Heart left ventricle (tissue), 16 donors: ENCODE measurements around the gene NLK. TPM values are rescaled to one million over a fixed set of nuclear protein-coding genes. Genes with fewer than 3 reads are reported as not detected.

Experiments
- ATAC-seq, 4 donors: fragments of 200-7000 bp; cut with Tn5 transposase; one replicate each; pipeline ENCODE4 v1.9.1; 2020 to 2022; ENCODE audit warnings: moderate library complexity in 4 of 4, mild to moderate bottlenecking in 3 of 4, moderate number of reproducible peaks in 1 of 4
- DNase-seq, 5 donors: peaks; one replicate each; pipeline ENCODE4 v3.0.0-alpha.2; 2020
- H3K27ac ChIP-seq, 12 donors: fragments of 200-600 bp; sonication (generic) in 4 of 12; one replicate each; pipeline versions ENCODE4 v1.5.0 to v1.8.0; 2016 to 2022; ENCODE audit warnings: mild to moderate bottlenecking in 2 of 12
- H3K27me3 ChIP-seq, 9 donors: fragments of 200-600 bp; sonication (generic) in 2 of 9; one replicate each; pipeline versions ENCODE4 v1.5.1 to v1.8.0; 2016 to 2022; ENCODE audit warnings: mild to moderate bottlenecking in 3 of 9
- H3K36me3 ChIP-seq, 9 donors: fragments of 200-600 bp; sonication (generic) in 2 of 9; one replicate each; pipeline versions ENCODE4 v1.5.0 to v1.8.0; 2018 to 2022; ENCODE audit warnings: mild to moderate bottlenecking in 2 of 9
- H3K4me1 ChIP-seq, 12 donors: fragments of 200-600 bp; sonication (generic) in 4 of 12; one replicate each; pipeline versions ENCODE4 v1.5.0 to v1.8.0; 2016 to 2022; ENCODE audit warnings: mild to moderate bottlenecking in 3 of 12
- H3K4me3 ChIP-seq, 12 donors: fragments of 200-600 bp; sonication (generic) in 4 of 12; one replicate each; pipeline versions ENCODE4 v1.5.0 to v1.8.0; 2017 to 2022; ENCODE audit warnings: mild to moderate bottlenecking in 9 of 12, moderate library complexity in 4 of 12
- H3K9me3 ChIP-seq, 12 donors: fragments of 200-600 bp; sonication (generic) in 4 of 12; one replicate each; pipeline versions ENCODE4 v1.5.0 to v1.8.0; 2016 to 2022; ENCODE audit warnings: mild to moderate bottlenecking in 1 of 12
- CTCF ChIP-seq, 12 donors: fragments of 200-600 bp; sonication (generic) in 4 of 12; IDR thresholded peaks; one replicate each; pipeline versions ENCODE4 v1.5.0 to v1.8.0; 2018 to 2022; ENCODE audit warnings: antibody characterized with exemption in 12 of 12, mild to moderate bottlenecking in 5 of 12
- POLR2A ChIP-seq, 2 donors: fragments of 450-650 bp; IDR thresholded peaks; one replicate each; pipeline ENCODE4 v1.6.1; 2017; ENCODE audit warnings: antibody characterized with exemption in 2 of 2, mild to moderate bottlenecking in 2 of 2, moderate library complexity in 2 of 2
- WGBS, 4 donors: extraction: QIAGEN DNeasy Blood & Tissue Kit in 2 of 4; methylation state at CpG; one replicate each; pipeline versions ENCODE4 v1.1.5 to v1.1.7; 2013 to 2018; 5-methylcytosine and 5-hydroxymethylcytosine counted together
- intact Hi-C, 10 donors: fragments of 100-400 bp; cut with DNase I; formaldehyde crosslinking; loops; one replicate each; pipeline versions ENCODE4 v1.11.1 to v1.14.2; 2022
- polyA plus RNA-seq, 2 donors: library from polyadenylated mRNA; stranded (reverse); fragments of 200-250 nt; gene quantifications; one replicate each; pipeline ENCODE4 v1.2.3, GENCODE V29; 2013
- total RNA-seq, 9 donors: library from RNA; depleted of rRNA in 2 of 9; stranded (reverse); fragments of >200 nt in 2 of 9; fragmentation: NEBNext Ultra II Directional in 3 of 9; extraction: Animal tissue kit (Norgen Biotek cat#: 25700) in 3 of 9; gene quantifications; one replicate each; pipeline versions ENCODE4 v1.1.0 to v1.2.4, GENCODE V29; 2016 to 2023
- donor health status: ischemic (EF 13 %, LVEDD 7.1; RV severe dilation, severe dysfunction).
- donor health status: healthy with polysubstance abuse.
- donor health status: DM: no; HTN: yes; CAD: no.
- donor health status: DM: no; HTN: no; CAD: no.
- donor health status: ischemic (EF 25% LVEDD 6.9; RV normal size, moderate dysfunction).
- donor health status: ischemic (EF 25% LVEDD 5.7; RV mildly dilated, moderate dysfunction).
- donor health status: healthy.
- donor health status: DM: yes; HTN: yes; CAD: no.
- donor health status: ischemic (EF 35%, LVEDD 5.7; RV mildly dilated, moderate dysfunction).
- donor health status: nonischemic (EF 11% LVEDD 7.7; RV severe dilation, severe dysfunction).
- donor health status: DM: yes; HTN: yes; CAD: no.
- donor health status: PGD.
- donor health status: ischemic (EF 29% LVEDD 5.4; RV normal size, mild dysfunction).
- donor health status: nonischemic (EF 23%, LVEDD 6.1; RV moderate dilation, normal function).

Gene NLK
- total and polyA plus RNA-seq, 11 donors: 8.1 to 29.1 (median 20.0) TPM

GRCh38 chr17:28125526-28126378, 83.3 kb downstream of the NLK start:
- Histone ChIP-seq H3K4me1 (peaks cover 0 to 7% (median 0%) of the 10 kb centered on the region in 12 donors), H3K27ac (no peak overlapping the region), H3K4me3 (no peak overlapping the region), H3K9me3 (no peaks in the 10 kb centered on the region), H3K36me3 (peaks cover 0 to 36% (median 32%) of the 10 kb centered on the region in 9 donors), H3K27me3 (no peaks in the 10 kb centered on the region)
- DNase-seq (no peak), ATAC-seq (no peak)
- intact Hi-C loops: no loop called here
- TF ChIP-seq POLR2A (IDR thresholded peaks at IDR 0.05) (no peak), CTCF (IDR thresholded peaks at IDR 0.05) (no peak)
- WGBS, 4 donors: 83 to 87% (median 84%) methylated on average over 4 of the region's 4 CpGs

GRCh38 chr17:28127196-28127595, 84.7 kb downstream of the NLK start:
- H3K4me1 ChIP-seq: peaks cover 0 to 7% (median 0%) of the 10 kb centered on the region in 12 donors
- H3K9me3 ChIP-seq: no peaks in the 10 kb centered on the region
- 95 to 100% (median 99%) methylated on average over 1 of the region's 1 CpG for WGBS, 4 donors
- TF ChIP-seq POLR2A (IDR thresholded peaks at IDR 0.05) (no peak), CTCF (IDR thresholded peaks at IDR 0.05) (no peak)
- ATAC-seq (no peak), DNase-seq (no peak)
- intact Hi-C loops: no loop called here
- no peak overlapping the region for H3K4me3 ChIP-seq
- H3K27ac ChIP-seq: no peak overlapping the region
- H3K27me3 ChIP-seq: no peaks in the 10 kb centered on the region
- H3K36me3 ChIP-seq: peaks cover 0 to 36% (median 32%) of the 10 kb centered on the region in 9 donors

- Histone ChIP-seq H3K36me3 (peaks cover 0 to 37% (median 30%) of the 10 kb centered on the region in 9 donors), H3K4me1 (peaks cover 0 to 7% (median 0%) of the 10 kb centered on the region in 12 donors), H3K27ac (no peak overlapping the region), H3K4me3 (no peak overlapping the region), H3K9me3 (no peaks in the 10 kb centered on the region), H3K27me3 (no peaks in the 10 kb centered on the region)
- ATAC-seq (no peak), DNase-seq (no peak)
- TF ChIP-seq CTCF (IDR thresholded peaks at IDR 0.05): no peak
- TF ChIP-seq POLR2A (IDR thresholded peaks at IDR 0.05): no peak
- intact Hi-C loops: no loop called here
- WGBS, 4 donors: 75 to 88% (median 81%) methylated on average over 1 of the region's 1 CpG
These were observed 86.3 kb downstream of the NLK start for GRCh38 chr17:28128779-28129178.

- intact Hi-C loops: no loop called here
- DNase-seq (no peak), ATAC-seq (no peak)
- Histone ChIP-seq H3K36me3 (peaks cover 0 to 33% (median 20%) of the 10 kb centered on the region in 9 donors), H3K27me3 (no peaks in the 10 kb centered on the region), H3K27ac (no peak overlapping the region), H3K9me3 (no peaks in the 10 kb centered on the region), H3K4me3 (no peak overlapping the region), H3K4me1 (peaks cover 0 to 5% (median 0%) of the 10 kb centered on the region in 12 donors)
- TF ChIP-seq CTCF (IDR thresholded peaks at IDR 0.05): no peak
- no peak for TF ChIP-seq POLR2A (IDR thresholded peaks at IDR 0.05)
- 79 to 89% (median 85%) methylated on average over 2 of the region's 2 CpGs for WGBS, 4 donors
These were observed 88.0 kb downstream of the NLK start for GRCh38 chr17:28130472-28130871.
